ENCODE data around the gene REC8. TPM values are rescaled to one million over a fixed set of nuclear protein-coding genes. Genes with fewer than 3 reads are reported as not detected.

The REC8 gene
- total RNA-seq, 1 experiment from 2014 or later = 6.5 TPM

DNA sequence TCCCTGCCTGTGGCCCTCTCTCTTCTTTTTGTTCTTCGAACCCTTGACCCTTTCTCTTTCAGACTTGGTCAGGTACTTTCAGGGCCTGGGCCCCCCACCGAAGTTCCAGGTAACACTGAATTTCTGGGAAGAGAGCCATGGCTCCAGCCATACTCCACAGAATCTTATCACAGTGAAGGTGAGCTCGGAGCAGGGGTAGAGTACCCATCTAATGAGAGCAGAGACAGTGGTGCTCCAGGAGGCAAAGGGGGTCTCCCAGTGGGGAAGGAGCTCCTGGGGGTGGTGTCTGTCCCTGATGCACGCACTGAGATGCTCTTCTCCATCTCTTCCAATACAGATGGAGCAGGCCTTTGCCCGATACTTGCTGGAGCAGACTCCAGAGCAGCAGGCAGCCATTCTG is 6.1 kb upstream of the REC8 start:
- Histone ChIP-seq H4K20me1 (ENCODE audit: insufficient read depth) (no peaks in the 10 kb centered on the region), H3K4me2 (no peak overlapping the region), H3K4me3 (no peak overlapping the region), H3K36me3 (ENCODE audit: low read depth) (no peaks in the 10 kb centered on the region), H3F3A (ENCODE audit: insufficient read depth, low read depth) (no peaks in the 10 kb centered on the region), H3K4me1 (replicated peaks; ENCODE audit: insufficient read depth) (peaks cover 9% of the 10 kb centered on the region), H3K27me3 (ENCODE audit: insufficient read depth, low read depth) (no peaks in the 10 kb centered on the region), H3K27ac (no peak overlapping the region), H3K9me3 (ENCODE audit: insufficient read depth, low read depth) (no peaks in the 10 kb centered on the region), H3K9me2 (ENCODE audit: insufficient read depth) (no peaks in the 10 kb centered on the region), H3K79me2 (ENCODE audit: low read depth) (no peaks in the 10 kb centered on the region), H2AFZ (no peak overlapping the region)
- no peak for DNase-seq
- ChIA-PET CTCF (no interaction called here), POLR2A (ENCODE audit: unreplicated experiment) (no interaction called here)
- intact Hi-C loops (cut with micrococcal nuclease; ENCODE audit: unreplicated experiment) = no loop called here
- no peak for TF ChIP-seq CTCF (conservative IDR thresholded peaks at IDR 0.05)
- no peak for TF ChIP-seq EZH2 (IDR thresholded peaks at IDR 0.05; ENCODE audit: low read depth)
- no TSS peak for BruUV-seq (replicated peaks)

GRCh38 chr14:24167469-24168114 is 4.3 kb upstream of the REC8 start:
- no peaks in the 10 kb centered on the region for H3K79me2 ChIP-seq (ENCODE audit: low read depth)
- POLR2A ChIA-PET (ENCODE audit: unreplicated experiment) = interaction anchor here (0.6 kb wide), 1 partner anchor 500 kb away, joined by 5 read pairs; no protein-coding TSS in a partner anchor
- H3K27ac ChIP-seq = no peak overlapping the region
- H2AFZ ChIP-seq = no peak overlapping the region
- H4K20me1 ChIP-seq (ENCODE audit: insufficient read depth) = no peaks in the 10 kb centered on the region
- H3K9me3 ChIP-seq (ENCODE audit: insufficient read depth, low read depth) = no peaks in the 10 kb centered on the region
- no peak overlapping the region for H3K4me2 ChIP-seq
- no peak for TF ChIP-seq EZH2 (IDR thresholded peaks at IDR 0.05; ENCODE audit: low read depth)
- TF ChIP-seq CTCF (conservative IDR thresholded peaks at IDR 0.05) = no peak
- BruUV-seq (replicated peaks) = no TSS peak
- no peaks in the 10 kb centered on the region for H3K27me3 ChIP-seq (ENCODE audit: insufficient read depth, low read depth)
- H3K9me2 ChIP-seq (ENCODE audit: insufficient read depth) = no peaks in the 10 kb centered on the region
- H3K36me3 ChIP-seq (ENCODE audit: low read depth) = no peaks in the 10 kb centered on the region
- intact Hi-C loops (cut with micrococcal nuclease; ENCODE audit: unreplicated experiment) = no loop called here
- CTCF ChIA-PET = no interaction called here
- no peak overlapping the region for H3K4me3 ChIP-seq
- no peaks in the 10 kb centered on the region for H3F3A ChIP-seq (ENCODE audit: insufficient read depth, low read depth)
- H3K4me1 ChIP-seq (replicated peaks; ENCODE audit: insufficient read depth) = no peaks in the 10 kb centered on the region
- no peak for DNase-seq

GRCh38 chr14:24172261-24172860 is 481 bp downstream of the REC8 start:
- ChIA-PET POLR2A (ENCODE audit: unreplicated experiment) (no interaction called here), CTCF (no interaction called here)
- H4K20me1 ChIP-seq (ENCODE audit: insufficient read depth) = no peaks in the 10 kb centered on the region
- DNase-seq = no peak
- H3F3A ChIP-seq (ENCODE audit: insufficient read depth, low read depth) = no peaks in the 10 kb centered on the region; the same call in 1 of the 2 replicates
- H3K9me2 ChIP-seq (ENCODE audit: insufficient read depth) = no peaks in the 10 kb centered on the region
- H3K9me3 ChIP-seq (ENCODE audit: insufficient read depth, low read depth) = no peaks in the 10 kb centered on the region
- no peak overlapping the region for H3K4me2 ChIP-seq
- no peak overlapping the region for H3K4me3 ChIP-seq
- no peaks in the 10 kb centered on the region for H3K79me2 ChIP-seq (ENCODE audit: low read depth)
- intact Hi-C loops (cut with micrococcal nuclease; ENCODE audit: unreplicated experiment) = no loop called here
- H3K27ac ChIP-seq = no peak overlapping the region
- H3K27me3 ChIP-seq (ENCODE audit: insufficient read depth, low read depth) = no peaks in the 10 kb centered on the region
- no peak for TF ChIP-seq CTCF (conservative IDR thresholded peaks at IDR 0.05)
- no peak for TF ChIP-seq EZH2 (IDR thresholded peaks at IDR 0.05; ENCODE audit: low read depth)
- H3K36me3 ChIP-seq (ENCODE audit: low read depth) = no peaks in the 10 kb centered on the region
- no TSS peak for BruUV-seq (replicated peaks)
- H2AFZ ChIP-seq = no peak overlapping the region
- no peaks in the 10 kb centered on the region for H3K4me1 ChIP-seq (replicated peaks; ENCODE audit: insufficient read depth)
